HepG2 (cell line): ENCODE results near the gene IL1RL2. TPM values are rescaled to one million over a fixed set of nuclear protein-coding genes. Genes with fewer than 3 reads are reported as not detected.

Experiments
- ATF2 ChIP-seq: sonication (generic); formaldehyde crosslinking; IDR thresholded peaks from 2 replicates; pipeline ENCODE4 v1.4.0; 2020; ENCODE audit warnings: missing genetic modification reagents
- ATF7-NPFF ChIP-seq: sonication (generic); formaldehyde crosslinking; IDR thresholded peaks from 2 replicates; pipeline ENCODE4 v1.8.1; 2023; ENCODE audit warnings: mild to moderate bottlenecking, low read depth, missing genetic modification reagents, moderate library complexity
- CC2D1A ChIP-seq: sonication (generic); formaldehyde crosslinking; IDR thresholded peaks from 2 replicates; pipeline ENCODE4 v1.8.1; 2023; ENCODE audit warnings: mild to moderate bottlenecking, missing genetic modification reagents
- CERS6 ChIP-seq: sonication (generic); formaldehyde crosslinking; IDR thresholded peaks from 2 replicates; pipeline ENCODE4 v1.5.0; 2020; ENCODE audit warnings: missing genetic modification reagents
- CTCF ChIP-seq: sonication (generic); formaldehyde crosslinking; IDR thresholded peaks from 2 replicates; pipeline ENCODE4 v1.5.0; 2020; ENCODE audit warnings: mild to moderate bottlenecking, missing genetic modification reagents, moderate library complexity
- ELF3 ChIP-seq: IDR thresholded peaks from 2 replicates; pipeline ENCODE4 v1.6.1; 2016; ENCODE audit warnings: missing genetic modification reagents, missing compliant biosample characterization
- GMEB1 ChIP-seq: sonication (generic); formaldehyde crosslinking; IDR thresholded peaks from 2 replicates; pipeline ENCODE4 v1.5.1; 2020; ENCODE audit warnings: missing genetic modification reagents, mild to moderate bottlenecking, borderline replicate concordance
- HOXA5 ChIP-seq: sonication (generic); formaldehyde crosslinking; IDR thresholded peaks from 2 replicates; pipeline ENCODE4 v1.4.0; 2020; ENCODE audit warnings: missing genetic modification reagents
- ISL2 ChIP-seq: sonication (generic); formaldehyde crosslinking; IDR thresholded peaks from 2 replicates; pipeline ENCODE4 v1.5.0; 2020; ENCODE audit warnings: missing genetic modification reagents
- KAT7 ChIP-seq: IDR thresholded peaks from 2 replicates; pipeline ENCODE4 v1.6.1; 2018; ENCODE audit warnings: borderline replicate concordance, missing compliant biosample characterization
- PBX2 ChIP-seq: IDR thresholded peaks from 2 replicates; pipeline ENCODE4 v1.6.1; 2016; ENCODE audit warnings: control low read depth
- PITX1 ChIP-seq: sonication (generic); formaldehyde crosslinking; IDR thresholded peaks from 2 replicates; pipeline ENCODE4 v1.5.1; 2020; ENCODE audit warnings: mild to moderate bottlenecking, missing genetic modification reagents
- TARDBP ChIP-seq: sonication (generic); formaldehyde crosslinking; IDR thresholded peaks from 2 replicates; pipeline ENCODE4 v1.8.0; 2022; ENCODE audit warnings: mild to moderate bottlenecking, missing genetic modification reagents
- TFDP2 ChIP-seq: sonication (generic); formaldehyde crosslinking; IDR thresholded peaks from 2 replicates; pipeline ENCODE4 v1.4.0; 2020; ENCODE audit warnings: missing genetic modification reagents
- ZBTB34 ChIP-seq: sonication (generic); formaldehyde crosslinking; IDR thresholded peaks from 2 replicates; pipeline ENCODE4 v1.8.0; 2022; ENCODE audit warnings: mild to moderate bottlenecking, missing genetic modification reagents
- ZMYM4 ChIP-seq: sonication (generic); formaldehyde crosslinking; IDR thresholded peaks from 2 replicates; pipeline ENCODE4 v1.8.1; 2023; ENCODE audit warnings: mild to moderate bottlenecking, missing genetic modification reagents
- ZNF232 ChIP-seq: sonication (generic); formaldehyde crosslinking; IDR thresholded peaks from 2 replicates; pipeline ENCODE4 v1.4.0; 2020; ENCODE audit warnings: missing genetic modification reagents, borderline replicate concordance
- polyA plus RNA-seq, 8 experiments: library from polyadenylated mRNA; depleted of rRNA in 3 of 8; stranded (reverse) in 7 of 8; unstranded in 1 of 8; fragments of >200 nt; fragmentation: Illumina TruSeq in 4 of 8; extraction: Trizol in 4 of 8; gene quantifications; 2 replicates each; pipeline versions ENCODE4 v1.2.1 to v1.2.3, GENCODE V29; 2011 to 2016; ENCODE audit warnings: low read depth in 4 of 8, missing spikeins in 1 of 8, mixed read lengths in 1 of 8; ENCODE audit not compliant: insufficient read depth in 1 of 8
- total RNA-seq, 5 experiments: library from RNA; depleted of rRNA; stranded (reverse); fragments of >200 nt; fragmentation: Illumina TruSeq; extraction: Trizol; gene quantifications; 2 replicates each; pipeline ENCODE4 v1.2.3, GENCODE V29; 2016; ENCODE audit warnings: low read depth in 1 of 5

IL1RL2 gene
- total and polyA plus RNA-seq, 2 of the 13 experiments (the other 11 are each of a cell fraction or from before 2014, with no cell fraction given): 0.03 TPM; not detected in 1

- peak; percentile 100 for TF ChIP-seq CTCF (CRISPR knock-in tag)
- TF ChIP-seq CERS6 (CRISPR knock-in tag): no peak
- TF ChIP-seq ZNF232: peak; percentile 55; the same call in 1 of the 2 replicates
- TF ChIP-seq TARDBP (CRISPR knock-in tag): peak; percentile 91
- TF ChIP-seq ATF2 (CRISPR knock-in tag): peak; percentile 89
- peak; percentile 36; the same call in 1 of the 2 replicates for TF ChIP-seq TFDP2 (CRISPR knock-in tag)
- no peak for TF ChIP-seq ZBTB34 (CRISPR knock-in tag)
- TF ChIP-seq HOXA5 (CRISPR knock-in tag): peak; percentile 76; the same call in 1 of the 2 replicates
- peak; percentile 69; the same call in 1 of the 2 replicates for TF ChIP-seq ATF7-NPFF (CRISPR knock-in tag)
- no peak for TF ChIP-seq CC2D1A (CRISPR knock-in tag)
- TF ChIP-seq ZMYM4: peak; percentile 95
- TF ChIP-seq GMEB1 (CRISPR knock-in tag): peak; percentile 38; the same call in 1 of the 2 replicates
- peak; percentile 95 for TF ChIP-seq ELF3 (CRISPR knock-in tag)
- TF ChIP-seq PITX1: peak; percentile 84
- peak; percentile 60; the same call in 1 of the 2 replicates for TF ChIP-seq KAT7 (CRISPR knock-in tag)
- peak; percentile 85 for TF ChIP-seq ISL2 (CRISPR knock-in tag)
- TF ChIP-seq PBX2 (CRISPR knock-in tag): peak; percentile 73
Measured at GRCh38 chr2:102240640-102241370, 54.0 kb downstream of the IL1RL2 start (continued).
